Dermis microvascular lymphatic vessel endothelial cell (primary cell): ENCODE results near the gene TRAF7. TPM values are rescaled to one million over a fixed set of nuclear protein-coding genes. Genes with fewer than 3 reads are reported as not detected.

Experiments
- DNase-seq, 2 donors: peaks; one replicate each; pipeline versions ENCODE4 v3.0.0 to v3.0.0-alpha.2; 2010; ENCODE audit warnings: low read depth in 2 of 2
- total RNA-seq: library from RNA; depleted of rRNA; stranded (reverse); fragments of >200 nt; gene quantifications from 2 replicates; pipeline ENCODE4 v1.2.1, GENCODE V29; 2014

TRAF7 gene
- total RNA-seq, 1 donor from 2014 or later, result 64.6 TPM

- no peak for DNase-seq
Measured at GRCh38 chr16:2163211-2163881, 7.8 kb downstream of the TRAF7 start.

DNA sequence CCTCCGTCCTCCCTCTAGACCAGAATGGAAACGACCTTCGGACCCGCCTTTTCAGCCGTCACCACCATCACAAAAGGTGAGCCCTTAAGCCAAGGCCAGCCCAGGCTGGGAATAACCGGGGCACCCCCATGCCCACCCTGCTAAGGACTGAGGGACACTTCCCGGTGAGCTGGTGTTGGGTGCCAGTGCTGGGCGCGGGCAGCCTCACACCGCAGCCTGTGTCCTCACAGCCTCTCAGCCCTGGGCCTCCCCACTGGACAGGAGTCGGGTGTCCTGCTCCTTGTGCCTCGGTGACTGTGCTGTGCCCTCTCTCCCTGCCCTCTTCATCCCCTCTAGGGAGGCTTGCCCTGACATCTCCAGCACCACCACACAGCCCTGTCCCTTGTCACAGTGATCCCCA lies 10.3 kb downstream of the TRAF7 start:
- DNase-seq, result no peak

GRCh38 chr16:2166263-2167067 lies 10.9 kb downstream of the TRAF7 start:
- DNase-seq, result no peak

DNA sequence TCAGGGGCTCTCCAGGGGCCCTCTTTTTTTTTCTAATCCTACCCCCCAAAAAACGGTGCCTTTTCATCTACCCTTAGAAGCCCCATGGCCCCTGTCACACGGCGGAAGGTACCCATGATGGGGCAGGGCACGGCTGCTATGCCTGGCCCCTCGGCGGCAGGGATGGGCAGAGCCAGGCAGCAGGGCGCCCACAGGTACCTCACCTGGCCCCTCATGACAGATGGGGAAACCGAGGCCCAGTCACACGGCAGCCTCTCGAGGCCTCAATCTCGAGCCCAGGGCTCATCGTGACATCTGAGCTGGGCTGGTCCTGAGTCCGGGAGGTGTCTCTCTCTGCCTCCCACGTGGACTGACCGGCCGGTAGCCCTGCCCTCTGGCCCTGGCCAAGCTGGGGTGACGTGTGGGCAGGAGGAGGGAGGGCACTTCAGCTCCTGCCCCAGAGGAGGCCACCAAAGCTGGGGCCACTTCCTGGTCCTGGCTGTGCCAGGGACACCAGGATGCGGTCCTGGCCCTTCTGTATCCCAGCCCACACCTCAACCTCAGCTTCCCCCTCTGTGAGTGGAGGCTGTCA lies 11.6 kb downstream of the TRAF7 start:
- DNase-seq, result no peak

DNA sequence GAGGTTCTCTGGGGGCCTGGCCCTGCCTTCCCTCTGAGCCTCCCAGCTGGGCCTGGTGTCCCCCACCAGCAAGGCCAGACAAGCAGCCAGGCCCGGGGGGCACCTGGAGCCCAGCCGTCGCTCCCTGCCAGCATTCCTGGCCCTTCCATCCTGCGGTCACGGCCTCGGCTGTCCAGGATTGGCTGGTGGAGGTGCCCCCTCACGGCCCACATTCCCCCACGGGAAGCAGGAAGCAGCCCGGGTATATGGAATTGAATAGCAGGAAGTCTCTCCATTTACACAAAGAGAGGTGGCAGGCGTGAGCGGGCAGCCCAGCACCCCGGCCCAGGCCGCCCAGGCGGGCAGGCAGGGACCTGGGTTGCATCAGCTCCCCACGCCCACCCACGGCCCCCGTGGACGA lies 14.5 kb downstream of the TRAF7 start:
- DNase-seq, result peak; percentile 89 to 94

DNA sequence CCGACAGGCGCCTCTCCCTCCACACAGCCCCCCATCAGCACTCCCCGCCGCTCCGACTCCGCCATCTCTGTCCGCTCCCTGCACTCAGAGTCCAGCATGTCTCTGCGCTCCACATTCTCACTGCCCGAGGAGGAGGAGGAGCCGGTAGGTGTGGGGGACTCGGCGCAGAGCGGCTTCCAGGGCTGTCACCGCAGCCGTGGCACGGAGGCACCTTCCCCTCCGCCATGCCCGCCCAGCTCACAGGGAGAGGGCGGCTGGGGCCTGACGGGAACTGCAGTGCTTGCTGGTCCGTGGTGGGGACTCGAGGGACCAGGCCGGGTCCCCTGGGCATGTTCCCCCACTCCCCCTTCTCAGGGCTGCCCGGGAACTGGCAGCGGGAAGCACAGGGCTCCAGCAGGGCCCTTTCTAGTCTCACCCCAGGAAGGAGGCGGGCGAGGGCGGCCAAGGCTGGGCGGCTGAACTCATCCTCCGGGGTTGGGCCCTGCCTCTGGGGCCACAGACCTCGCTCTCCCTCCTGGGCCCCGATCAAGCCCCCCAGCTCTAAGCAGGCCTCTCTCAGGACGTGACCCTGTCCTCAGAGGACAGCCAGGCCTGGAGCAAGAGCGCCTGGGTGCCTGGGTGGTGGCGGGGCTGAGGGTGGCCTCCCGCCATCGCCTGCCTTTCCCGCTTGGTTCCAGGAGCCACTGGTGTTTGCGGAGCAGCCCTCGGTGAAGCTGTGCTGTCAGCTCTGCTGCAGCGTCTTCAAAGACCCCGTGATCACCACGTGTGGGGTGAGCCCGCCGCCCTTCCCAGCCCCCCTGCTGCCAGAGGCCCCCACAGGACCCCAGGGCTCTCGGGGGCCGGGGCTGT lies 15.2 kb downstream of the TRAF7 start:
- DNase-seq, result peak in 1 of 2 donors; percentile 46

DNA sequence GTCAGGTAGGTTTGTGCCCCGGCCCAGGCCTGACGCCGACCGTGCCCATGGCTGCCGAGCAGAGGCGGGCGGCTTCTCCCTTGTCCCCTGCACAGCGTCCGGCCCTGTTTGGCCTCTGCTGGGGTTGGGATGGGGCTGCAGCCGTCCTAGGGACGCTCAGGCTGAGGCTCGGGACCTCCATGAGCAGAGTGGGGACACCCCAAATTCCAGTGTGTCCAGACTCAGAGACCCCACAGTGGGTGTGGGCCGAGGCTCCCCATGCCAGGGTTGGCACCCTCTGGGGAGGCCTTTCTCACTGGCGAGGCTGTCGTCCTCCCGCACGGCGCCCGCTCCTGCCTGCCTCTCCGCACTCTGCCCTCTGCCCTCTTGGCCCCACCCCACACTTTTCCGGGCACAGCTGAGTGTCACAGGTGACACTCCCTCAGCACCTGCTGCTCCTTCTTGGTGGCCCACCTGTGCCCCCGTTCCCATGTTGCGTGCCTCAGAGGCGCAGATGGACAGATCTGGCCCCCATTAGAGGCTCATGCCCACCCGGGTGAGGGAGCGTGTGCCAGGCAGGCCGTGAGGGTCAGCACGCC lies 16.1 kb downstream of the TRAF7 start:
- no peak for DNase-seq

- no peak for DNase-seq
Measured at GRCh38 chr16:2172688-2173335, 17.2 kb downstream of the TRAF7 start.

DNA sequence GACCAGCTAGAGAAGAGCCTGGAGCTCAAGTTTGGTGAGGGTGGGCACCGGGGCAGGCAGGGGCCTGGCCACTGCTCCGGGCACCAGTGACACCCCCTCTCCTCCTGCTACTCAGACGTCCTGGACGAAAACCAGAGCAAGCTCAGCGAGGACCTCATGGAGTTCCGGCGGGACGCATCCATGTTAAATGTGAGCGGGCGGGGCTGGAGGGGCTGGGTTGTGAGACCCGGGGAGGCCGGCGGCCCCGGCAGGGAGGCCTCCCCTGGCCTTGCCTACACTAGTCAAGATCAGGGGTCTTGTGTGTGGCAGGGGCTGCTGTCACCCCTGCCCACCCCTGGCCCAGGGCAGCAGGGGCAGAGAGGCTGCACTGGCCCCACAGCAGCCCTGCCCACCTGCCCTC lies 17.8 kb downstream of the TRAF7 start:
- DNase-seq, result no peak

DNA sequence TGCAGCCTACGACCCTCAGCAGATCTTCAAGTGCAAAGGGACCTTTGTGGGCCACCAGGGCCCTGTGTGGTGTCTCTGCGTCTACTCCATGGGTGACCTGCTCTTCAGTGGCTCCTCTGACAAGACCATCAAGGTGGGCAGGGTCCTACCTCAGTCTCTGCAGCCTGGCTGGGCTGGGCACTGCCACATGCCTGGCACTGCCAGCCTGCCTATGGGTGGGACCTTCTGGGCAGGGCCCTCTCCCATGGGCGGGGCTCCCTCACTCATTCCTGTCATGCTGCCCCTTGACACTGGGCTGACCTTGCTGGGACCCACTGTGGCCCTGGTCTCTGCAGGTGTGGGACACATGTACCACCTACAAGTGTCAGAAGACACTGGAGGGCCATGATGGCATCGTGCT lies 18.3 kb downstream of the TRAF7 start:
- no peak for DNase-seq

DNA sequence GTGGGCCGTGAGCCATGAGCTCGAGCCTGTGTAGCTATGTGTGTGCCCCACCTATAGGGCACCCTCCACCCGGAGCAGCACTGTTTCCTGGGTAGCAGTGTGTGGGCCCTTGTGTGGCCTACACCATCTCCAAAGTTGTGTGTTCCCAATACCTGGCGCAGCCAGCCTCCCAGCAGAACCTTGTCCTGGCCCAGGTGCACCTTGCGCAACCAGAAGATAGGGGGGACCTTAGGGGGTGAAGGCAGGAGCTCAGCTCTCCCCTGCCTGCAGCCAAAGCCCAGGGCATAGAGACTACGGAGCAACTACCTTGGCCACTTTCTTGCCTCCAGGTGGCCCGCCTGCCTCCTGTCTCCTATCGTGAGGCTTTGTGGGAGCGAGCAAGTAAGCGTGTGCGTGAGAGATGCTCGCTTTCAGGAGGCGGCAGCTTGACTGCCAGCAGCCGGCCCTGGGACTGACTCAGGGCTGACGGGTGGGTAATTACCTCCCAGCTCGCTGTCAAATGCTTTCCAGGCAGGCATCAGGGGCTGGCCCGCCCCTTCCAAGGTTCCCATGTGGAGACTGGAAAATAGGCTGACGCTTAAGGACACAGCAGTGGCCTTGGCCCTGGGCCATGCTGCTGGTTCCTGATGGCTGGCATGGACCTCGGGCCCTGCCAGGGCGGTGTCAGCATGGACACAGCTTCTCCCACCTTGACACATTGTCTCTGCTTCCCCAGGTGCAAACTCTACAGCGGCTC lies 19.0 kb downstream of the TRAF7 start:
- no peak for DNase-seq

GRCh38 chr16:2175454-2175853 lies 19.9 kb downstream of the TRAF7 start:
- DNase-seq, result no peak

- no peak for DNase-seq
Measured at GRCh38 chr16:2176047-2176446, 20.5 kb downstream of the TRAF7 start.

DNA sequence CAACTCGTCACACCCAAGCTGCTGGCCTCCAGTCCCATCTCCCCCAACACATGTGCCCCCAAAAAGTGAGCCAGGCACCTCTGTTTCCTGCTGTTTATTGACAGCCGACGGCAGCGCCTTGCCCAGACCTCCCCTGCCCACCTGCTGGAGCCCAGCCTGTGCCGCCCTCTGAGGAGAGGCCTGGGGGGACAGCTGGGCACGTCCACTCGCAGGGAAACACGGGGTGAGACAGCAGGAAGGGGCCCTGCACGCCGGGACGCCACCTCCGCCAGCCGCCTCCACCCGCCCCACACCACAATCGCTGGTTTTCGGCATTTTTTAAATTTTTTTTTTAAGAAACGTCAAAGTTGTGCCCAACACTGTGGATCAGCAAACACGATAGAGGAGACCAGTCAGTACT lies 21.5 kb downstream of the TRAF7 start:
- no peak for DNase-seq

- DNase-seq, result no peak
Measured at GRCh38 chr16:2177561-2177960, 22.0 kb downstream of the TRAF7 start.

GRCh38 chr16:2178321-2179106 lies 22.9 kb downstream of the TRAF7 start:
- DNase-seq, result peak in 1 of 2 donors; percentile 67

- no peak for DNase-seq
Measured at GRCh38 chr16:2179107-2179501, 23.5 kb downstream of the TRAF7 start.

DNA sequence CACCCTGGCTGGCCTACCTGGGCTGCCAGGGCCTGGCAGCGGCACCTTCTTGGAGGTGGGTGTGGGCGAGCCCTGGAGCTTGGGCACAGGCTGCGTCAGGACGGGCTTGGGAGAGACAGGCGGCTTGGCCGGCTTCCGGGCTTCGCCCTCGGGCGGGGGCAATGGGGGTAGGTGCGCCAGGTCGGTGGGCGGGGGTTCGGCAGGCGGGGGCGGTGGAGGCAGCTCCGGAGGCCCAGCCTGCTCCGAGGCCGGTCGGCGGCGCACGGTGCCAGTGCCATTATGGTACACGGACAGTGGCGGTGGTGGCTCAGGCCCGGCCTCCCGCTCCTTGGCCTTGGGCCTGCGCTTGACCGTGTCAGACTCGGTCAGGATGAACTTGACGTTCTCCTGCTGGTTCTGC lies 24.0 kb downstream of the TRAF7 start:
- DNase-seq, result no peak

DNA sequence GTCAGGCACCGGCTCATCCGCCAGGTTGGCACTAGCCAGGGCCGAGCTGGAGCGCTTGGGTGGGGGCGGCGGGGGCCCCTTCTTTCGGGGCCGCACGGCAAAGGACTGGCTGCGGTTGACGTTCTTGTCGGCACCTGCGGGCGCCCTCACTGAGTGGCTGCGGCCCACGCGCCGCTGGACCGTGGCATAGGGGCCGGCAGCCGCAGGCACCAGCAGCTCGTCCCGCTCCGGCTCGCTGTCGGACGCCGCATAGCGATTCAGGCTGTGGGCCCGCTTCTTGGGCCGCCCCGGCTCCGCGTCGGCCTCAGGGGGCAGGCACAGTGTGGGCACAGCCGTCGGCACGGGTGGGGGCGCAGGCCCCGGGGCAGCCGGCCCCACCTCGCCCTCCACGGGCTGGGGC lies 24.9 kb downstream of the TRAF7 start:
- no peak for DNase-seq
